ENCODE measurements around the gene FXYD5.

GRCh38 chr19:35162471-35163326, 8.2 kb downstream of the FXYD5 start:
- no peak for TF ChIP-seq RFX5 (IDR thresholded peaks at IDR 0.05; ENCODE audit: low read depth, low read length)
- TF ChIP-seq, protein P1, sequence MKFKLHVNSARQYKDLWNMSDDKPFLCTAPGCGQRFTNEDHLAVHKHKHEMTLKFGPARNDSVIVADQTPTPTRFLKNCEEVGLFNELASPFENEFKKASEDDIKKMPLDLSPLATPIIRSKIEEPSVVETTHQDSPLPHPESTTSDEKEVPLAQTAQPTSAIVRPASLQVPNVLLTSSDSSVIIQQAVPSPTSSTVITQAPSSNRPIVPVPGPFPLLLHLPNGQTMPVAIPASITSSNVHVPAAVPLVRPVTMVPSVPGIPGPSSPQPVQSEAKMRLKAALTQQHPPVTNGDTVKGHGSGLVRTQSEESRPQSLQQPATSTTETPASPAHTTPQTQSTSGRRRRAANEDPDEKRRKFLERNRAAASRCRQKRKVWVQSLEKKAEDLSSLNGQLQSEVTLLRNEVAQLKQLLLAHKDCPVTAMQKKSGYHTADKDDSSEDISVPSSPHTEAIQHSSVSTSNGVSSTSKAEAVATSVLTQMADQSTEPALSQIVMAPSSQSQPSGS (IDR thresholded peaks at IDR 0.05; ENCODE audit: low read length): no peak
- no peak for TF ChIP-seq CREB1 (IDR thresholded peaks at IDR 0.05; ENCODE audit: low read depth)
- TF ChIP-seq, protein P2, sequence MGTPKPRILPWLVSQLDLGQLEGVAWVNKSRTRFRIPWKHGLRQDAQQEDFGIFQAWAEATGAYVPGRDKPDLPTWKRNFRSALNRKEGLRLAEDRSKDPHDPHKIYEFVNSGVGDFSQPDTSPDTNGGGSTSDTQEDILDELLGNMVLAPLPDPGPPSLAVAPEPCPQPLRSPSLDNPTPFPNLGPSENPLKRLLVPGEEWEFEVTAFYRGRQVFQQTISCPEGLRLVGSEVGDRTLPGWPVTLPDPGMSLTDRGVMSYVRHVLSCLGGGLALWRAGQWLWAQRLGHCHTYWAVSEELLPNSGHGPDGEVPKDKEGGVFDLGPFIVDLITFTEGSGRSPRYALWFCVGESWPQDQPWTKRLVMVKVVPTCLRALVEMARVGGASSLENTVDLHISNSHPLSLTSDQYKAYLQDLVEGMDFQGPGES (IDR thresholded peaks at IDR 0.05): no peak
- TF ChIP-seq POLR2AphosphoS5 (IDR thresholded peaks at IDR 0.05; ENCODE audit: low read length): no peak
- TF ChIP-seq LARP7 (IDR thresholded peaks at IDR 0.05): no peak
- no peak for TF ChIP-seq EZH2 (IDR thresholded peaks at IDR 0.05; ENCODE audit: borderline replicate concordance, control insufficient read depth, low read depth, low read length)
- no peak for TF ChIP-seq BRCA1 (IDR thresholded peaks at IDR 0.05; ENCODE audit: low read depth, low read length)
- no peak for TF ChIP-seq SRF (IDR thresholded peaks at IDR 0.05; ENCODE audit: low read depth in 2 of 2, low read length in 2 of 2)
- no peak for TF ChIP-seq MTA3 (IDR thresholded peaks at IDR 0.05; ENCODE audit: borderline replicate concordance, low read length)
- TF ChIP-seq CTCF (IDR thresholded peaks at IDR 0.05 in 2 of 3, conservative IDR thresholded peaks at IDR 0.05 in 1 of 3; ENCODE audit: control insufficient read depth in 2 of 3, extremely low read depth in 1 of 3, insufficient read depth in 1 of 3, low read depth in 3 of 3, low read length in 3 of 3): no peak
- TF ChIP-seq ZNF384 (IDR thresholded peaks at IDR 0.05; ENCODE audit: borderline replicate concordance, low read depth, low read length): no peak
- TF ChIP-seq ZNF24 (IDR thresholded peaks at IDR 0.05): no peak
- TF ChIP-seq POLR2A (IDR thresholded peaks at IDR 0.05; ENCODE audit: low read depth, low read length): no peak

All from GM12878 (cell line).